HUES6 (cell line): ENCODE data around the gene ASCC2.
"Not testable (repeated sequence)": the region's sequence is repeated elsewhere in the genome, so short reads cannot be mapped to it uniquely, and the experiment has no call there.

Experiments used
- H3K27ac ChIP-seq: 2 replicates; pipeline ENCODE4 v1.7.0; 2013; ENCODE audit warnings: low read depth, mild to moderate bottlenecking, low read length, inconsistent platforms
- H3K27me3 ChIP-seq: 2 replicates; pipeline ENCODE4 v1.6.1; 2013; ENCODE audit warnings: low read length; ENCODE audit not compliant: control insufficient read depth, insufficient read depth
- H3K36me3 ChIP-seq: 2 replicates; pipeline ENCODE4 v1.6.1; 2013; ENCODE audit warnings: low read length; ENCODE audit not compliant: control insufficient read depth, insufficient read depth
- H3K4me1 ChIP-seq: 2 replicates; pipeline ENCODE4 v1.6.1; 2013; ENCODE audit warnings: low read length; ENCODE audit not compliant: control insufficient read depth, insufficient read depth
- H3K4me3 ChIP-seq: 2 replicates; pipeline ENCODE4 v1.5.1; 2013; ENCODE audit warnings: low read depth, low read length
- H3K9ac ChIP-seq: one replicate; pipeline ENCODE4 v1.6.1; 2013; ENCODE audit warnings: mild to moderate bottlenecking, low read length
- H3K9me3 ChIP-seq: 2 replicates; pipeline ENCODE4 v1.6.1; 2013; ENCODE audit warnings: low read depth, low read length; ENCODE audit not compliant: control insufficient read depth, insufficient read depth

Gene ASCC2

GRCh38 chr22:29833392-29833965 lies 4.6 kb downstream of the ASCC2 start:
- H3K27ac ChIP-seq = no peak overlapping the region
- no peaks in the 10 kb centered on the region for H3K27me3 ChIP-seq
- H3K9ac ChIP-seq = no peak overlapping the region
- no peak overlapping the region for H3K4me3 ChIP-seq
- H3K9me3 ChIP-seq = no peaks in the 10 kb centered on the region
- peaks cover 4% of the 10 kb centered on the region; the same call in 1 of the 2 replicates for H3K4me1 ChIP-seq
- H3K36me3 ChIP-seq = peaks cover 29% of the 10 kb centered on the region

DNA sequence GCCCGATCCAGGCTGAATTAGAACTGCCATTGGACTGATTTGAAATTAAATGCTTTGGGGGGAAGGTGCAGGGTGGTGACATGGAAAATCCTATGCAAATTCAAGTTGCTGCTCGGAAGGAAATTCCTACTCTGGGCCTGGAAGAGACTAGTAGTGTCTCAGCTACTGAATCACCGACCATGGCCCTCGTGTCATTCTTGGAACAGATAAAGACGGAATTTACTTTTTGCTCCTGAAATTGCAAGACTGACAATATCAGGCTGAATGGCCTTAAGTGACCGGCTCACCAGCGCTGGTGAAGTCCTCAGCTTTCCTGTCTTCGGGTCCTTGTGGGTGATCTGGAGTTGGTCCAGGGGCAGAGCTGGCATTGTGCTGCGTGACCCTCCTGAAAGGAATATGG lies 6.1 kb downstream of the ASCC2 start:
- Histone ChIP-seq H3K27me3 (no peaks in the 10 kb centered on the region), H3K9ac (no peak overlapping the region), H3K4me1 (no peaks in the 10 kb centered on the region), H3K4me3 (no peak overlapping the region), H3K9me3 (no peaks in the 10 kb centered on the region), H3K36me3 (peaks cover 32% of the 10 kb centered on the region), H3K27ac (no peak overlapping the region)

- H3K9ac ChIP-seq = no peak overlapping the region
- no peaks in the 10 kb centered on the region for H3K9me3 ChIP-seq
- H3K4me1 ChIP-seq = no peaks in the 10 kb centered on the region
- no peak overlapping the region for H3K4me3 ChIP-seq
- peaks cover 32% of the 10 kb centered on the region for H3K36me3 ChIP-seq
- H3K27me3 ChIP-seq = no peaks in the 10 kb centered on the region
- H3K27ac ChIP-seq = no peak overlapping the region
Measured at GRCh38 chr22:29831186-29831921, 6.7 kb downstream of the ASCC2 start.

DNA sequence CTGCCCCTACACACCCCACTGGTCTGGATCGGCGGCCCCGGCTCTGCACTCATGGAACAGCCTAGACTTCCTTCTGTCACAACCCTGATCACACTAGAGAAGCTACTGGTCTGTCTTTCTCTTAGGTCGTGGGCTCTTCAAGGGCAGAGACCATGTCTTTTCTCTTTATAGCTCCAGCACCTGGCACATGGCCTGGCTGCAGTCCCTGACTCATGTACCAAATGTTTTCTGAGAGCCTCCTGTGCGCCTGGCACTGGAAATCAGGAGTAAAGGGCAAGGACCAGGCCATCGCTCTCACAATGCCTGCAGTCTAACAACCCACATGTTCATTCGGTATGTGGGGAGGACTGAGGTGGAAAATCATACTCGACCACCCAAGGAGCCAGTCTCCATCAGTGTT lies 7.5 kb downstream of the ASCC2 start:
- Histone ChIP-seq H3K27me3 (no peaks in the 10 kb centered on the region), H3K27ac (no peak overlapping the region)

DNA sequence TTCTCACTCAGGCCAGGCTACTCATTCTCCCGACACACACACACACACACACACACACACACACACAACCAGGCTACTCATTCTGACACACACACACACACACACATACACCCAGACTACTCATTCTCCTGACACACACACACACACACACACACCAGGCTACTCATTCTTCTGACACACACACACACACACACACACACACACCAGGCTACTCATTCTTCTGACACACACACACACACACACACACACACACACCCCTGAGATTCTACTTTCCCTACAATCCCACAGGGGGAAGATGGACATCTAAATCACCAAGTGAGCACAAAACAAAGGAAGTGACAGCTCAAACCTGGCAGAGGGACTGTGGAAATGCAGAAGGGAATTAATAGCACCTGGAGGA lies 10.3 kb downstream of the ASCC2 start:
- not testable (repeated sequence) for H3K9ac ChIP-seq, H3K27ac ChIP-seq, H3K9me3 ChIP-seq, H3K4me3 ChIP-seq, H3K4me1 ChIP-seq, H3K27me3 ChIP-seq
- peaks cover 51% of the 10 kb centered on the region for H3K36me3 ChIP-seq

More for the DNA sequence above, 7.5 kb downstream of the ASCC2 start:
- Histone ChIP-seq H3K4me1 (no peaks in the 10 kb centered on the region), H3K9me3 (no peaks in the 10 kb centered on the region), H3K9ac (no peak overlapping the region), H3K36me3 (peaks cover 35% of the 10 kb centered on the region), H3K4me3 (no peak overlapping the region)

GRCh38 chr22:29827091-29827490 lies 11.0 kb downstream of the ASCC2 start:
- no peaks in the 10 kb centered on the region for H3K9me3 ChIP-seq
- H3K4me1 ChIP-seq = no peaks in the 10 kb centered on the region
- H3K27me3 ChIP-seq = no peaks in the 10 kb centered on the region
- H3K4me3 ChIP-seq = no peak overlapping the region
- no peak overlapping the region for H3K9ac ChIP-seq
- peaks cover 53% of the 10 kb centered on the region for H3K36me3 ChIP-seq
- H3K27ac ChIP-seq = no peak overlapping the region

DNA sequence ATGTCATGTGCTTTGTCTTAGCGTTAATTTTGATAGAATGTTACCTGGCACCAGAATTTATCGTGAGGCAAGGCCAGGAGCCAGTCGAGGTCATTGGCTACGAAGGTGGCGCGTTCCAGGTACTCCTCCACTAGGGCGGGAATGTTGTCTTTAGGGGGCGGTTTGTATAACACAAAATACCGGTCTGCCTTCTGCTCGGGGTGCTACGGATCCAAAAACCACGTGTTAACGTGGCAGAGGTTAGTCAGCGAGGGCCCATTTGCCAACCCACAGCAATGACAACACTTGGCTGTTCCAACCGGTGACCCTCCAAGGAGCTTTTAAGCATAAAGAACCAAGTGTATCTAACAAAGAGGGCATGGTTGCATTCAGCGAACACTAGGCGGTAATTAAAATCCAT lies 12.5 kb downstream of the ASCC2 start:
- Histone ChIP-seq H3K36me3 (peaks cover 53% of the 10 kb centered on the region), H3K27me3 (no peaks in the 10 kb centered on the region), H3K9ac (no peak overlapping the region), H3K4me1 (no peaks in the 10 kb centered on the region), H3K9me3 (no peaks in the 10 kb centered on the region), H3K4me3 (no peak overlapping the region), H3K27ac (no peak overlapping the region)

DNA sequence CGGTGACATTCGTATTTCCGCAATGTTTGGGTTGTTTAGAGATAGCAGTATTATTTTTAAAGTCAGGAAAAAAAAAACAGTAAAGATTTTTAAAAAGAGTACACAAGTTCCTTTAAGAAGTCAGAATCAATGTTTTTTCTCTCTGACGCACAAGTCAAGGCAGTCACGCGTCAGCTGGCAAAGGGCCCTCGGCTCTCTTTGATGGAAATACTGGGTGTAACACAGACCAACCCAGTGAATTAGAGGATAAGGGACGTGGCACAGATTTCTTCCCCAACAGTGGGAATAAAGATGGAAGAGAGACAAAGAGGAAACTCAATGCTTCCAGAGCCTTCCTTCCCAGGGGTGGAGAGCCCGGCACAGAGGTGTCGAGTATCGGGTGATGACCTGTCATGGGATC lies 13.4 kb downstream of the ASCC2 start:
- Histone ChIP-seq H3K9ac (no peak overlapping the region), H3K9me3 (no peaks in the 10 kb centered on the region), H3K36me3 (peaks cover 51% of the 10 kb centered on the region), H3K27ac (no peak overlapping the region), H3K4me3 (no peak overlapping the region), H3K4me1 (no peaks in the 10 kb centered on the region), H3K27me3 (no peaks in the 10 kb centered on the region)

DNA sequence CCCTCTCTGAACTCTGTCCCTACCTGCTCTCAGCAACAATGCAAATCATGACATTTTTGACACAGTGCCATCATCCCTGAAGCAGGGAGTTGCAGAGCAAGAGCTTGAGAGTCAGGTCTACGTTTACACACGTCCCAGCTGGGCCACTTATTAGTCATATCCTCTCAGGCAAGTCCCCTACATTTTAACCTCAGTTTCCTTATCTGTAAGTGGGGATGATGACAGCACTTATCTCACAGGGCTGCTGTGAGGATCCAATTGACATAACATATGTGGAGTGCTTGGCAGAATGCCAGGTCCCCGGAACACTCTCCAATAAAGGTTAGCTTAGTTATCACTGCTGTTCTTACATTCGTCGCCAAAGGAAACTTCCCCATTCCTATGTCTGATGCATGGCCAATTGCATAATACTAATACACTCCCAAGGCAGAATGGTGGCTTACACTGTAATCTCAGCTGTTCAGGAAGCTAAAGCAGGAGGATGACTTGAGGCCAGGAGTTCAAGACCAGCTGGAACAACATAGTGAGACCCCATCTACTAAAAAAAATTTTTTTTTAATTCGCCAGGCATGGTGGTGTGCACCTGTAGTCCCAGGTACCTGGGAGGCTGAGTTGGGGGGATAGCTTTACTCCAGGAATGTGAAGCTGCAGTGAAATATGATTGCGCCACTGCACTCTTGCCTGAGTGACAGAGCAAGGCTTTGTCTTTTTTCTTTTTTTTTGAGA lies 16.6 kb downstream of the ASCC2 start:
- no peaks in the 10 kb centered on the region for H3K27me3 ChIP-seq
- peaks cover 73% of the 10 kb centered on the region for H3K36me3 ChIP-seq

DNA sequence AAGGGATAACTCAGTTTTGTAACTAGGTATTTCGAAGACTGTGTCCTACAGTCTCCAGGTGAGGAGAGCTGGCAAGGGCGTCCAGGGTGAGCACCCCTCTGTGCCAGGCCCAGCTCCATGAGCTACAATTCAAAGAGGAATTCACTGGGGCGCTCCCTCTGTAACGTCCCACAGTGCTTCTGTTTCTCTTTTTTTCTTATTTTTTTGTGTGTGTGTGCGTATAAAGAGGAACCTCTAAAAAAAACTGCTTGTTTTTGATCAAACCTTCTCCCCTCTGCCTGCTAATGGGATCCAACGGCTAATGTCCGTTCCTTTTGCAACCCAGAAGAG lies 17.1 kb downstream of the ASCC2 start:
- H3K27ac ChIP-seq = no peak overlapping the region
- H3K9me3 ChIP-seq = no peaks in the 10 kb centered on the region
- 0 out of 2 replicates have a peak, but pooled peaks cover 2% of the 10 kb centered on the region for H3K4me1 ChIP-seq
- H3K4me3 ChIP-seq = no peak overlapping the region
- no peak overlapping the region for H3K9ac ChIP-seq
- H3K27me3 ChIP-seq = no peaks in the 10 kb centered on the region
- H3K36me3 ChIP-seq = peaks cover 79% of the 10 kb centered on the region

More for the DNA sequence above, 16.6 kb downstream of the ASCC2 start:
- no peak overlapping the region for H3K9ac ChIP-seq
- H3K9me3 ChIP-seq = no peaks in the 10 kb centered on the region
- no peak overlapping the region for H3K4me3 ChIP-seq
- no peaks in the 10 kb centered on the region for H3K4me1 ChIP-seq
- no peak overlapping the region for H3K27ac ChIP-seq

GRCh38 chr22:29819501-29819900 lies 18.6 kb downstream of the ASCC2 start:
- Histone ChIP-seq H3K4me3 (no peak overlapping the region), H3K27me3 (no peaks in the 10 kb centered on the region), H3K9ac (no peak overlapping the region), H3K36me3 (peaks cover 79% of the 10 kb centered on the region), H3K9me3 (no peaks in the 10 kb centered on the region), H3K27ac (no peak overlapping the region), H3K4me1 (0 out of 2 replicates have a peak, but pooled peaks cover 4% of the 10 kb centered on the region)
